ENCODE measurements around the gene EVA1A. TPM values are rescaled to one million over a fixed set of nuclear protein-coding genes. Genes with fewer than 3 reads are reported as not detected.

EVA1A gene
- total RNA-seq, 1 experiment from 2014 or later = not detected

- DNase-seq (ENCODE audit: extremely low read depth, low read depth) = no peak
These were observed 31.3 kb upstream of the EVA1A start for GRCh38 chr2:75592030-75592429.

- DNase-seq (ENCODE audit: extremely low read depth, low read depth) = no peak
These were observed 28.8 kb upstream of the EVA1A start for GRCh38 chr2:75589391-75590105.

DNA sequence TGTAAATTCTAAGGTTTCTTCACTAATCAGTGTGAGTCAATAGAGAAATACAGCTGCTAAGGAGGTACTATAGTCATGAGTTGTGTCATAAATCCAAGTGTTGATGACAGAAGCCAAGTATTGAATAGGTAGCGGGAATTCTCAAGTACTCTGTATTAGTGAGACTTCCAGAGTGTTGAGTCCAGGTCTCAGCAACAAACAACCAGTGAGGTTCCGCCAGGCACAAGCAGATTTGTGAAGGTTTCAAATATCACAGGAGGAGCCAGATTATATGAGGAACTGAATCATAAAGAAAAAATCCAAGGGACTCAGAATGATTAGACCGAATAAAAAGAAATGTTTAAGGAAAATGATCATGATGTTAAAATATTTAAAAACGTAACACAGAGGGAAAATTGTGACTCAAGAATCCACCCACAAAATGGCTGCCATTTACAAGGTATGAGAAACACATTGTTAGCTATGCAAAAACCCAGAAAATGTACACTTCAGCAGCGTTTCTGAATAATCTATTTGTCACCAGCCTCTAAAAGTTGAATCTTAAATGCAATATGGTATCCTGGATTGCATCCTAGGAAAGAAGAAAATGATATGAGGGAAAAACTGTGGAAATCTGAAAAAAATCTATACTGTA is 27.3 kb upstream of the EVA1A start:
- no peak for DNase-seq (ENCODE audit: extremely low read depth, low read depth)

DNA sequence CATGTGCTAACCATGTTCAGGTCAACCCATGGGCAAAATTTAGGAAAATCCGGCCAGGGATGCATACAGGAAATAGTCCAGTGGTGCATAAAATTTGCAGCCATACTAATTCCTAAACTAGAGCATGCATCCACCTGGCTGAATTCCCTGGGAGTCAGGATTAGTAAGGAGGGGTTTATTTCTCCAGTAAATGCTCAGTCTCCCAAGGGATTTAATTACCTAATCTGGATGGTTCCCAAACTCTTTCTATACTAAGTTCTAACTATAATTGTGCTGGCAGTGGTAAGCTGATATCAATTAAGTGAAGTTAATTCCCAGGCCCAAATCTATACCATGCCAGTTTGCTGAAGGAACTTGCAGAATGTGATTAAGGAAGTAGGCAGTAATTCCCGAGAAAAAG is 26.2 kb upstream of the EVA1A start:
- no peak for DNase-seq (ENCODE audit: extremely low read depth, low read depth)

DNA sequence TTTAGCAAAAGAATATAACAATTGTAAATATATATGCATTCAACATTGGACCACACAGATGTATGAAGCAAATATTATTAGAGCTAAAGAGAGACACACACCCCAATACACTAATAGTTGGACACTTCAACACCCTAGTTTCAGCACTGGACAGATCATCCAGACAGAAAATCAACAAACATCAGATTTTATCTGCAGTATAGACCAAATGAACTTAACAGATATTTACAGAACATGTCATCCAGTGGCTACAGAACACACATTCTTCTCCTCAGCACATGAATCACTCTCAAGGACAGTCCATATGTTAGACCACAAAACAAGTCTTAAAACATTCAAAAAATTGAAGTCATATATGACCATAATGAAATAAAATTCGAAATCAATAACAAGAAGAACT is 22.1 kb upstream of the EVA1A start:
- DNase-seq (ENCODE audit: extremely low read depth, low read depth) = no peak

GRCh38 chr2:75580606-75581005 is 19.9 kb upstream of the EVA1A start:
- DNase-seq (ENCODE audit: extremely low read depth, low read depth) = no peak

- DNase-seq (ENCODE audit: extremely low read depth, low read depth) = no peak
These were observed 19.4 kb upstream of the EVA1A start for GRCh38 chr2:75580156-75580555.

GRCh38 chr2:75579186-75579585 is 18.4 kb upstream of the EVA1A start:
- DNase-seq (ENCODE audit: extremely low read depth, low read depth) = no peak

DNA sequence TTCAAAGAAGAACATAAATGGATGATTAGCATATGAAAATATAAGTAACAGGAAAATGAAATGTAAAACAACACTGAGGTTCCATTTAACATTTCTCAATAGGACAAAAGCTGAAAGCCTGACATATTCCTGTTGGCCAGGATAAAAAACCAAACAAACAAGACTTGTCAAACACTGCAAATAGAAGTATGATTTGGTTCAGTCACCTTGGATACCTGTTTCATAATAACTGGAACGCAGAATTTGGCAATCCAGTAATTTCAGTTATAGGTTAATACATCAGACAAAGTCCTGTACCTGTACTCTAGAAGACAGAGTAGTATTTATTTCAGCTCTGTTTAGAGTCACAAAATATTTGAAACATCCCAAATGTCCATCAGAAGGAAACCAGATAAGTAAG is 16.5 kb upstream of the EVA1A start:
- DNase-seq (ENCODE audit: extremely low read depth, low read depth) = no peak

DNA sequence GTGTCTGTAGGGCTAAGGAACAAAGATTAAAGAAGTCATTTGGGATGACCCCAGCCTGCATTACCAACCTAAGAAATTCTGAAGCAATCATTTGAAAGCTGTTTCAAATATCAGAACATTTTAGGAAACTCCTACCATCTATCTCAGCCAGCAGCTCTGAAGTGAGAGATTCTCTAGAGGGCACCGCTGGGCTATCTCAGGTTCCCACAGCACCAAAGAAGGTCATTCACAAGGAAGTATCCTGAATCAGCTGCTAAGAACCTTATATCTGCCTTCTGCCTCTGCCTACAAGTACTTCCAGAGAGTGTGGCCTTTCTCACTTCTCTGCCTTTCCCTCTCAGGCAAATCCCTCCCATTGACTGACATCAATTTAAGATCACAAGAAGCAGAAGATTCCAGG is 13.4 kb upstream of the EVA1A start:
- DNase-seq (ENCODE audit: extremely low read depth, low read depth) = no peak

- DNase-seq (ENCODE audit: extremely low read depth, low read depth) = no peak
These were observed 12.6 kb upstream of the EVA1A start for GRCh38 chr2:75573145-75573878.

GRCh38 chr2:75571730-75572430 is 11.1 kb upstream of the EVA1A start:
- DNase-seq (ENCODE audit: extremely low read depth, low read depth) = no peak

DNA sequence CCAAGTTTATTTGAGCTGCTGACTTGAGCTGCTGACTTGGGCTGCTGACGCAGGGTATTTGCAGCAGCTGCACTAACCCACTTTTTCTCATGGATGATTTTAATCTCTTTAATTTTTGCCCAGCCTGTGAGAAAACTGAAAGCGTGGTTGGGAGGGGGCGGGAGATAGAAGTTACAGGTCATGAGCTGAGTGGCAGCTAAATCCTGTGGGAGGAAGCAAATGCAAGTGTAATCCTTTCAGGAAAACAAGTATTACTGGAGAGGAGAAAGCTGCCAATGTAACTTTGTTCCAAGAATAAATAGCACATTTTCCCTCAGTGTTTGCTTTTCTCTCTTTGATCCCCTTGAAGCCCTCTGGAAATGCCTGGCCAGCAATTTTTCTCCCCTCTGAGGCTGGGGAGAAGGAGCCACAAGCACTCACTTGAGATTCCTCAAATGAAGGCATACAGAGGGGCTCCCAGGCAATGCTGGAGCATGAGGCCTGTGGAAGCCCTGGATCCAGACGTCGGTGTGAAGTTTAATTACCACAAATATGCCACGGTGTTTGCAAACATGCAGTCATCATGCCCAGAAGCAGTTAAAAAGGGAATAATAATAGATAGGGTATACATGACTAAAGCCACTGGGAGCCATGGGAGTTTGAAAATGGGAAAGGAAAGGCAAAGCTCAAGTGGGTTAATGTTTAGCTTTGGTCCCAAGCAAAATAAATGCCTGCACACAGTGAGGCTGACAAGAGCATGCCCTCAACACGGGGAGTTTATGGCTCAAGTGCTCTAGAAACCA is 10.4 kb upstream of the EVA1A start:
- DNase-seq (ENCODE audit: extremely low read depth, low read depth) = no peak

- DNase-seq (ENCODE audit: extremely low read depth, low read depth) = no peak
These were observed 9.5 kb upstream of the EVA1A start for GRCh38 chr2:75570024-75570947.

DNA sequence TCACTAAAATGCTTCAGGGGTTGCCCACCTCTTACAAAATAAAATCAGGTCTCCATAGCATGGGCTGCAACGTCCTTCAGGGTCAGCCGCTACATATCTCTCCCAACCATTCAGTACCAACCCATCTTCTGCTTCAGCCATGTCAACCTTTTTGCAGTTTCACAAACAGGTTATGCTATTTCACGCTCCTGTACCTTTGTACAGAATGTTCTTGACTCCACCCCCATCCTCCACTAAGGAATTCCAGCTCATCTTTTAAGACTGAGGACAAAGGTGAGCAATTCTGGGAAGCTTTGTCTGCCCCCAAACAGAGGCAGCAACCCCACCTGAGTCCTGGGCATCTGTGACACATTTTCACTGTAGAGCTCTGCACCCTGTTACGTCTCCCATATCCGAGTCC is 8.8 kb upstream of the EVA1A start:
- DNase-seq (ENCODE audit: extremely low read depth, low read depth) = no peak

GRCh38 chr2:75568174-75568573 is 7.4 kb upstream of the EVA1A start:
- no peak for DNase-seq (ENCODE audit: extremely low read depth, low read depth)

- DNase-seq (ENCODE audit: extremely low read depth, low read depth) = no peak
These were observed 5.0 kb upstream of the EVA1A start for GRCh38 chr2:75565472-75566462.

DNA sequence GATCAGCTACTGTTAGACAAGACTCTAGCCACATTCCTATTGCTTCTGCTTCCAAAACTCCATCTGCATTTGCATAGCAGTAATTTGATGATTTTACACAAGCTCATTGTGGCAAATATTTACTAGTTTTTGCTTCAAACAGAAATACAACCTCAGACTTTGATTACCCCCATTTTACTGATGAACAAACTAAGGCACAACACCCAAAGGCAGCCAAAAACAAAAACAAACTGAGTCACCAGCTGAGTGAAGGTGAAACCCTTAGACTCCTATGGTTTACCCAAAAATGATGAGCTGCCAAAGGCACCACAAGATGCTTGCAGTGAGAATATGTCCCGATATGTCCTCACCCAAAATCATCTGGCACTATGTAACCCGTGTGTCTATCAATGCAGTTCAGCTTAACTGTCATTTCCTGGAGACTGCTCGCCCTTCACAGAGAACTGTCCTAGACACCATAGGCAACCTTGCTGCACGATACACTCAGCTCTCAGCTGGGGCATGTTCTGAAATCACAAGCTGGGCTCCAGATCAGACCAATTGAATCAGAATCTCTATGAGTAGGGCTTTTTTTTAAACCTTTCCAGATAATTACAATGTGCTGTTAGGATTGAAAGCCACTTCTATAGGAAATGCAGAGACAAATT is 4.1 kb upstream of the EVA1A start:
- DNase-seq (ENCODE audit: extremely low read depth, low read depth) = no peak
